Left ventricle myocardium inferior (tissue), 1 donor: Measurements from ENCODE around the gene ANKFY1. TPM values are rescaled to one million over a fixed set of nuclear protein-coding genes. Genes with fewer than 3 reads are reported as not detected.

Source experiments
- DNase-seq: peaks from one replicate; pipeline ENCODE4 v3.0.0-alpha.2; 2020
- H3K27ac ChIP-seq: fragments of 200-600 bp; replicated peaks from 2 replicates; pipeline ENCODE4 v1.8.0; 2021
- H3K27me3 ChIP-seq: fragments of 200-600 bp; 2 replicates; pipeline ENCODE4 v1.8.0; 2021; ENCODE audit warnings: low read depth
- H3K36me3 ChIP-seq: fragments of 200-600 bp; 2 replicates; pipeline ENCODE4 v1.8.0; 2021
- H3K4me1 ChIP-seq: fragments of 200-600 bp; 2 replicates; pipeline ENCODE4 v1.8.0; 2021
- H3K4me3 ChIP-seq: fragments of 200-600 bp; 2 replicates; pipeline ENCODE4 v1.8.0; 2021; ENCODE audit warnings: mild to moderate bottlenecking, moderate library complexity
- H3K9me3 ChIP-seq: fragments of 200-600 bp; replicated peaks from 2 replicates; pipeline ENCODE4 v1.8.0; 2021
- CTCF ChIP-seq: fragments of 200-600 bp; IDR thresholded peaks from 2 replicates; pipeline ENCODE4 v1.8.0; 2021; ENCODE audit warnings: antibody characterized with exemption, mild to moderate bottlenecking, borderline replicate concordance
- intact Hi-C: fragments of 100-400 bp; cut with micrococcal nuclease; formaldehyde crosslinking; loops from one replicate; pipeline ENCODE4 v1.11.0; 2022
- total RNA-seq: library from RNA; stranded (reverse); fragmentation: NEBNext Ultra II Directional; extraction: Animal tissue kit (Norgen Biotek cat#: 25700); gene quantifications from one replicate; pipeline ENCODE4 v1.2.1, GENCODE V29; 2021
- donor health status: DM: no; HTN: yes; CAD: no; lungs with severe emphysema.

ANKFY1 gene
- total RNA-seq, 1 donor from 2014 or later = 22.9 TPM

- H3K4me3 ChIP-seq = no peak overlapping the region
- no peaks in the 10 kb centered on the region for H3K9me3 ChIP-seq
- peaks cover 32% of the 10 kb centered on the region for H3K36me3 ChIP-seq
- no peak overlapping the region for H3K27ac ChIP-seq
- intact Hi-C loops = loop anchor here (10.0 kb wide), 1 partner anchor 90 kb away; no protein-coding TSS in a partner anchor
- H3K27me3 ChIP-seq = no peaks in the 10 kb centered on the region
- H3K4me1 ChIP-seq = peaks cover 50% of the 10 kb centered on the region
- no peak for DNase-seq
- no peak for TF ChIP-seq CTCF
These were observed 41.4 kb upstream of the ANKFY1 start for GRCh38 chr17:4305224-4305623.

GRCh38 chr17:4304417-4305027 is 40.7 kb upstream of the ANKFY1 start:
- no peak overlapping the region for H3K4me3 ChIP-seq
- H3K36me3 ChIP-seq = peaks cover 32% of the 10 kb centered on the region
- no peaks in the 10 kb centered on the region for H3K27me3 ChIP-seq
- peaks cover 45% of the 10 kb centered on the region for H3K4me1 ChIP-seq
- no peaks in the 10 kb centered on the region for H3K9me3 ChIP-seq
- intact Hi-C loops = loop anchor here (10.0 kb wide), 1 partner anchor 90 kb away; no protein-coding TSS in a partner anchor
- H3K27ac ChIP-seq = no peak overlapping the region
- no peak for DNase-seq
- peak; percentile 85 for TF ChIP-seq CTCF

- intact Hi-C loops = loop anchor here (10.0 kb wide), 1 partner anchor 86 kb away; no protein-coding TSS in a partner anchor
- Histone ChIP-seq H3K36me3 (peaks cover 23% of the 10 kb centered on the region), H3K4me1 (peaks cover 54% of the 10 kb centered on the region), H3K27ac (peak overlapping the region; percentile 37), H3K4me3 (no peak overlapping the region), H3K9me3 (no peaks in the 10 kb centered on the region), H3K27me3 (no peaks in the 10 kb centered on the region)
- DNase-seq = no peak
- no peak for TF ChIP-seq CTCF
These were observed 37.3 kb upstream of the ANKFY1 start for GRCh38 chr17:4301066-4301465.

- DNase-seq = no peak
- Histone ChIP-seq H3K4me3 (no peak overlapping the region), H3K36me3 (peaks cover 20% of the 10 kb centered on the region), H3K27me3 (no peaks in the 10 kb centered on the region), H3K9me3 (no peaks in the 10 kb centered on the region), H3K4me1 (peaks cover 61% of the 10 kb centered on the region), H3K27ac (peak overlapping the region; percentile 20)
- intact Hi-C loops = no loop called here
- TF ChIP-seq CTCF = no peak
These were observed 33.6 kb upstream of the ANKFY1 start for GRCh38 chr17:4297351-4297750.

GRCh38 chr17:4295686-4296085 is 31.9 kb upstream of the ANKFY1 start:
- Histone ChIP-seq H3K36me3 (peaks cover 22% of the 10 kb centered on the region), H3K4me1 (peaks cover 53% of the 10 kb centered on the region), H3K27me3 (no peaks in the 10 kb centered on the region), H3K9me3 (no peaks in the 10 kb centered on the region), H3K27ac (no peak overlapping the region), H3K4me3 (no peak overlapping the region)
- DNase-seq = no peak
- TF ChIP-seq CTCF = no peak
- intact Hi-C loops = no loop called here
